GM18498 (cell line): ENCODE results near the gene LYZ.
"Not testable (repeated sequence)": the region's sequence is repeated elsewhere in the genome, so short reads cannot be mapped to it uniquely, and the experiment has no call there.

Source experiments
- ATAC-seq: cut with Tn5 transposase; IDR thresholded peaks from one replicate; pipeline ENCODE4 v1.9.1; 2021; ENCODE audit warnings: mild to moderate bottlenecking, moderate library complexity; ENCODE audit not compliant: unreplicated experiment

The LYZ gene

GRCh38 chr12:69348162-69348938 lies at the start of gene LYZ:
TSS of gene LYZ (plus strand) at chr12:69348381. CDS start at chr12:69348409, 28 bp downstream.
- ATAC-seq: no peak

- ATAC-seq: no peak
These were observed 49.2 kb upstream of the LYZ start for GRCh38 chr12:69298947-69299346.

- ATAC-seq: no peak
These were observed 43.9 kb upstream of the LYZ start for GRCh38 chr12:69304284-69304683.

- ATAC-seq: no peak
These were observed 38.7 kb upstream of the LYZ start for GRCh38 chr12:69309461-69309860.

GRCh38 chr12:69313209-69313608 lies 35.0 kb upstream of the LYZ start:
- no peak for ATAC-seq

GRCh38 chr12:69316784-69317183 lies 31.4 kb upstream of the LYZ start:
- ATAC-seq: not testable (repeated sequence)

GRCh38 chr12:69317233-69317632 lies 30.9 kb upstream of the LYZ start:
- ATAC-seq: not testable (repeated sequence)

GRCh38 chr12:69318225-69318624 lies 30.0 kb upstream of the LYZ start:
- ATAC-seq: no peak

- no peak for ATAC-seq
These were observed 26.8 kb upstream of the LYZ start for GRCh38 chr12:69321351-69321750.

GRCh38 chr12:69324797-69325466 lies 23.2 kb upstream of the LYZ start:
- peak; percentile 96 for ATAC-seq

- no peak for ATAC-seq
These were observed 19.8 kb upstream of the LYZ start for GRCh38 chr12:69328426-69328825.

GRCh38 chr12:69329669-69330428 lies 18.3 kb upstream of the LYZ start:
- no peak for ATAC-seq

GRCh38 chr12:69330475-69331473 lies 17.4 kb upstream of the LYZ start:
- peak; percentile 80 for ATAC-seq

- no peak for ATAC-seq
These were observed 16.7 kb upstream of the LYZ start for GRCh38 chr12:69331519-69331908.

- ATAC-seq: no peak
These were observed 16.1 kb upstream of the LYZ start for GRCh38 chr12:69331909-69332684.

GRCh38 chr12:69332815-69333358 lies 15.3 kb upstream of the LYZ start:
- ATAC-seq: no peak

GRCh38 chr12:69334158-69334557 lies 14.0 kb upstream of the LYZ start:
- no peak for ATAC-seq

GRCh38 chr12:69337311-69338090 lies 10.7 kb upstream of the LYZ start:
- ATAC-seq: no peak
